ENCODE data around the gene MRAS.
"Not testable (repeated sequence)": the region's sequence is repeated elsewhere in the genome, so short reads cannot be mapped to it uniquely, and the experiment has no call there.

The MRAS gene

DNA sequence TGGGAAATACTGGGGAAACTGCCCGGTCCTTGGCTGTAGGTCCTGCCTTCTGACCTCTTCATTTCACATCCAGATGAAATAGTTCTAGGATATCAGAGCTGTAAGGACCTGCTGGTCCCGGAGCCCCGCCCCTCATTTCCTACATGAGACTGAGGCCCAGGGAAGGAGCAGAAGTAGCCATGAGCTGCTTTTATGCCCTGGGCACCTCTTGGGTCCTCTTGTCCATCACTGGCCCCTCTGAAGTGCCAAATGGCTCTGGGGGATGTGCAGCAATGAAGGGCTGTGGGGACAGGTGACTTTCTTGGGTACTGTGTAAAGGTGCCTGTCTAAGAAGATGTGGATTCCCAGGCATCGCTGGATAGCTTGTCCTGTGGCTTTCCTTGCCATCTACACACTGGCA, 45.8 kb downstream of the MRAS start:
- DNase-seq = no peak

DNA sequence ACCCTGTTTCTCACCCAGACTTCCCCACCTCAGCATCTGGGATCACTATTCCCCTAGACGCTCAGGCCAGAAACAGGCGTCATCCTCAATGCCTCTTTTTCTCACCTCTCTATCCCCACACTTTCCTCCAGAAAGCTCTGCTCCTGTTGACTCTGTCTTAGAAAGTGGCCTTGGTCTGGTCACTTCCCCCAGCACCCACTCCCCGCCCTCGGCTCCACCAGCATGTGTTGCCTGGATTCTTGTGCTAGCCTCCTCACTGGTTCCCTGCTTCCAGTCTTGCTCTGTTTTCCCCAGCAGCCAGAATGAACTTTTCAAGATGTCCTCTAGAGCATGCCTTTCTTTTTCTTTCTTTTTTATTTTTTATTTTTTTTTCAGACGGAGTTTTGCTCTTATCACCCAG, 46.3 kb downstream of the MRAS start:
- no peak for DNase-seq

- DNase-seq = no peak
These were observed 47.7 kb downstream of the MRAS start for GRCh38 chr3:138395865-138396751.

GRCh38 chr3:138396752-138397410, 48.5 kb downstream of the MRAS start:
- no peak for DNase-seq

DNA sequence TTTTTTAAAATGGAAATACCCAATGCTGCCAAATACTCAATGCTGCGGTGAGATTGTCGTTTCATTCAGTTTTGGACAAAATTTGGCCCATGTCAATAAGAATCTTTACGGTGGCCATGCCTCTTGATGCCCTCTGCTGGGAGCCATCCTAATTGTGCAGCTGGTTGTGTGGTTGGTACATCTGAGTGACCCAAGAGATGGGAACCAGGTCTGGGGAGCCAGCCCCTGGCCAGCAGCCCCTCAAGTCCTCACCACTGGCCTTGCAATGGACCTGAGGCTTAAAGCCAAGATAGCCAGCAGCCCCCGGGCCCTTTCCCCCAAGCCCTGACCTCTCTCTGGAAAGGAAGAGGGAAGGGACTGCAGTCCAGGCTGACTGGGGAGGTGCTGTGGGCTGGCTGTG, 49.6 kb downstream of the MRAS start:
- DNase-seq = no peak

DNA sequence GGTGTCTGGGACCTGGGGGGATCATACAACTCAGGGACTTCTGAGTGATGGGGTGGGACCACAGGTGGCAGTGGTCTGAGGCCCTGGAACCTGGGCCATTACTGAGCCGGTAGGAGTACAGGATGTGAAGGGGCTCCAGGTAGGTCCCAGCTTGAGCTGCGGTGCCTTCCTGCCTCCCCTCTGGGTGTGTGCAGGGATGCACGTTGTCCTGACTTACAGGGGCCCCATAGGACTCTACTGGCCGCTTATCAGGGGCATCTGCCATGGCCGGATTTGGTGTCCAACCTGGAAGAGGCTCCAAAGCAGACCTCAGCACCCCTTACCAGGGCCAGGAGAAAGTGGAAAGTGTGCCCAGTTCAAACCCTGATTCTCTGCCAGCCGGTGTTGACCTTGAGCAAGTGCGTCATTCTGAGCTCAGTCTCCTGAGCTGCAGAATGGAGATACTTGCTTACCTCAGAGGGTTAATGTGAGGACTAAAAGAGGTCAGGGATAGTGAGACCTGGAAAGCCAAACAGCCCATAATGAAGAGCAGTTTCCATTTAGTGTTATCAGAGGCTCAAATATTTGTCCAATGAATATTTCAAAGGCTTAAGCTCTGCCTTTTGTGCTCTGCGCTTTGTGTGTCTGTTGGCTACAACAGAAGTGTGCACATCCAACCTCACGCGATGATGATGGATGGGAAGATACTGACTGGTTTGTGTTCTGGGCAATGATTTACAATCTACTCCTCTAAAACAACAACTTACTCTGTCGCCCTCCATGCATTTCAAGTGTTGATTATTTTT, 50.6 kb downstream of the MRAS start:
- DNase-seq = no peak

GRCh38 chr3:138399766-138400165, 51.4 kb downstream of the MRAS start:
- DNase-seq = no peak

GRCh38 chr3:138400651-138401070, 52.3 kb downstream of the MRAS start:
- no peak for DNase-seq

- DNase-seq = no peak
These were observed 53.5 kb downstream of the MRAS start for GRCh38 chr3:138401834-138402233.

DNA sequence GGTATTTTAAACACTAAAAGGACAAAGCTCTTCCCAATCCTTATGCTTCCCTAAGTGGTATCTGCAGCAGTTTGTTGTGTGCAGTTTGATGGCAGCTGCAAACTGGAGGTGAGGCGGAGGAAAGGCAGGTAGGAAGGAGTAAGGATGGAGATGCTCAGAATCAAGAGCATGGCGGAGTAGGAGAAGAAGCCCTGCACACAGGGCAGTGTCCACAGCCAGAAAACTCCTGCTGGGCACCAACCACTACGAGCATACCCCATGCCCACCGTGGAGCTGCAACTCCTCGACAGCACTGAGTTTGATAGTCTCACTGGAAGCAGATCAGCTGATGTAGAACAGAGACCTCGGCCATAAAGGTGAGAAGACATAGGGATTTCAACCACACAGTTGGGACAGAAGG, 55.7 kb downstream of the MRAS start:
- no peak for DNase-seq

DNA sequence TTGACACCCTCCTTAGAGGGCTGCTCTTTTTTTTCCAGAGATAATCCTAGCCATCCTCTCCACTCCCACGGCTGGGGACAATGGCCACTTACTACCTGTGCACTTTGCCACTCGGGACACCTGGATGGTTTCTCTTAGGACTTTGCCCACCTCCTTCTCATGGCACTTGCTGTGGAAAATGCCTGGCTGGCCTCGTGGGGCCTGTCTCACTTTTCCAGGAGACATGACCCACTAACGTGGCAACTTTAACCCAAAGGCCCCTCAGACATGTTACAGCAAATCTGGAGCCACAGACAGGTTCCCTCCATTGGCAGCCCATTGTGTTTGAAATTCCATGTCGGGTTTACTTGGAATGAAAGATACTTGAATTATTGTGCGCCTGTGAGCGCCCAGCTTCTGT, 56.6 kb downstream of the MRAS start:
- DNase-seq = no peak

- no peak for DNase-seq
These were observed 57.1 kb downstream of the MRAS start for GRCh38 chr3:138405486-138405885.

DNA sequence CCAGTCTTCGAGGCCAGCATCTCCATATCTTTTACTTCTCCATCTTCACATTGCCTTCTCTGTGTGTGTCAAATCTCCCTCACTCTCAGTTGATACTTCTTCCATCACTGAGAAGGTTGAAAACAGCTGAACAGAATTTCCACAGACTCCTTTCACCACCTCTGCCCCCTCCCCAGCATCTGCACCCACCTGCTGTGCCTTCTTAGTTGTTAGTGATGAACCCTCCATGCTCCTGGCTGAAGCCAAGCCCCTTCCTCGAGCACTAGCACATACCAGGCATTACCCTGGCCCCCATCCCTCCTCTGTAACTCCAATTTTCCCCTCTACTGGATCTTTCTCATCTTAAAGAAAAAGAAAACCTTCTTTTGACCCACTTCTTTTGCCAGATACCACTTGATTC, 58.2 kb downstream of the MRAS start:
- no peak for DNase-seq

- DNase-seq = no peak
These were observed 59.0 kb downstream of the MRAS start for GRCh38 chr3:138407236-138407907.

DNA sequence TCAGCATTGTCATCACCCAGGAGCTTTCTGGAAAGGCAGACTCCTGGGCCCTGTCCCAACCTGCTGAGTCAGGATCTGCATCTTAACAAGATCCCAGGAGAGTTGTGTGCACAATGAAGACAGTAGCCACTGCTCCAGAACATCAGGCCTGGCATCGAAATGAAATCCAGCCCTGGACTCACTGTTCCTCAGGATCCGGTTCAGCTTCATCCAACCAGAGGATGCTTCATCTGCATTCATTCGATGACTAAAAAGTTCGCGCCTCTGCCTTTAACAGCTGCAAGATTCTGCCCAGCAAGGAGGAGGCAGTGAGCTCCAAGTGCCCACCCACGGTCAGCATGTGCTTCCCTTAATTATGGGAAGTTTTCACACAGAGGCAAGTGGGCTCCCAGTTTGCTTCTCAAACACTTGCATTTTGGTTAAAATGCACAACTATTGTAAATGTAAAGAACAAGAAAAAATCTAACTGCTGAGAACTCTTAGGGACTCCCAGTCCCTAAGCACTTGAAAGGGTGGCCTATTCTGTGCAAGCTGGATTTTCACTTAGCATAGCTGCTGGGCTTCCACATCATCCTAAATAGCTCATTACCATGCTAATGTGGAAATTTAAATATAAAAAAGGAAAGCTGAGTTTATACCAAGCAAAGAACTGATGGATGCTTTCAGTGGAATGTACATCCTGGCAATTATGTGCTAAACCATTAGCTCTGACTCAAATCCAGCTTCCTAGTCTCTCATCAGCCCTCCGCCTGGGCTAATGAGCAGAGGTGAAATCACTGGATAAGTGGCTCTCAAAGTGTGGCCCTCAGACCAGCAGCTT, 60.6 kb downstream of the MRAS start:
- DNase-seq = no peak

DNA sequence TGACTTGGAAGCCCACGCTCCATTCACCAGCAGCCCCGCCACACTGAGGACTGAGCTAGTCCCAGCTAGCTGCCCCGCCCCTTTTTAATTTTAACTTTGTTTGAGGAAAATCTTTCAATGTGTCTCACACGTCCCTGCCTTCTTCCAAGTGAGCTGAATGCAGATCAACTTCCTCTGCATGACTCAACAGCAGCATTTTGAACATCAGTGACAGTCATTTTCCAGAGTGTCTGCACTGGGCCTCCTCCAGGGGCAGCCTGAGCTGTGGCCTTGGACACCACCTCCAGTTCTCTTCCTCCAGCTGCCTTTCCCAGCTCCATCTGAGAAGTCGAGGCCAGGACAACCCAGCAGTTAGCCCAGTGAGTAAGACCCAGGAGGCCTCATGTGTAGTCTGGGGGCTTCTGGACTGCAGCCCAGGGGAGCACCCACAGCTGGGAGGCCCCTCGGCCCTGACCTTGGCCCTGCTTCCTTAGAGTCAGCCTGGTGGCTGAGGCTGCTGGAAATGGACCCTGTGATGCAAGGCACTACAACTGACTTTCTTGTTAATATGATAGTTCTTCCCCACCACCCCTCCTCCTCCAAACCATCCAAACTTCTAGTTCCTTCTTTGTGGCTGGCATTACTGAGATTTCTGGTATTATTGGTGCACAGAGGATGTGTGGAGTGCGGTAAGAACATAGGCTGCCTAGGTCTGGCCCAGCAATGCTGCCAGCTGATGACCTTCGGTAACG, 64.6 kb downstream of the MRAS start:
- no peak for DNase-seq

GRCh38 chr3:138416236-138416635, 67.9 kb downstream of the MRAS start:
- not testable (repeated sequence) for DNase-seq

DNA sequence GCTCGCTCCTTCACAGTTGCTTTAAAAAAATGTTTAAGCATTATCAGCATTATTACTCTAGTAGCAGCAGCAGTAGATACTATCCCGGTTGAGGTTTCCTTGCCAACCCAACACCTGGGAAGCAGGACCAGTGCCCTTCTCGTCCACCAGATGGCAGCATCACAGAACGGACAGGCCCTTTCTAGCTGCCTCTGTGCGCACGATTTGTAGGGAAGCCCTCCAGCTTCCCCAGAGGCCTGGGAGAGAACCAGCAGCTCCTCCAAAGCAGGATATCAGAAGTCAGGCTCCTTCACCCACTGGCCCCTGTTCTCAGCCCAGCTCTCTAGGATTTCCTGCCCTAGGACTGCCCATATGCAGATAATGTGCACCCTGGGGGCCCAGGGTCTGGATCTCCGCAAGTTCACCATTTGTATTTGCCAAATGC, 69.2 kb downstream of the MRAS start:
- peak; percentile 36 for DNase-seq

GRCh38 chr3:138418601-138419206, 70.3 kb downstream of the MRAS start:
- no peak for DNase-seq

- no peak for DNase-seq
These were observed 74.9 kb downstream of the MRAS start for GRCh38 chr3:138423316-138423715.

DNA sequence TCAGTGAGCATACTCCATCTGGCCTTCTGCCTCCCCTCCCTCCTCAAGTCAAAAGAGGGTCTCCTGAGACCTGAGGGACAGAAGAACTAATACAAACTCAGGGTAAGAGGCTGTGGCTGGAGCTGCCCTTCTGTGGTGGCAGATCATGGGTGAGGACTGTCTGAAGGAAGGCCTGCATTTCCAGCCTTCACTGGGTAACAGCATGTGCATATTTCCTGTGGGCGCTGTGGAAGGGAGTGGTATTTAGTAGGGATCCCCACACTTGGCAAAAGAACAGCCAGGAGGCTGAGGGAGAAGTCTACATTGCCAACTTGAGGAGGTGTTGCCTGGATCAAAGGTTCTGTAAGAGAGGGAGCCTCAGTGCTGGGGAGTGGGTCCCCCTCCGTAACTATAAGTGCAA, 75.9 kb downstream of the MRAS start:
- no peak for DNase-seq

Measured in KG1 (cell line).